GM19328 (cell line): ENCODE data around the gene SH3PXD2A.

ENCODE experiments used
- ATAC-seq: cut with Tn5 transposase; IDR thresholded peaks from one replicate; pipeline ENCODE4 v1.9.1; 2021; ENCODE audit warnings: mild to moderate bottlenecking, moderate library complexity; ENCODE audit not compliant: unreplicated experiment

SH3PXD2A gene

GRCh38 chr10:103834436-103835095 lies 20.8 kb downstream of the SH3PXD2A start:
- ATAC-seq, result no peak

- no peak for ATAC-seq
Observed at GRCh38 chr10:103833731-103834365, 21.5 kb downstream of the SH3PXD2A start.

GRCh38 chr10:103832806-103833205 lies 22.6 kb downstream of the SH3PXD2A start:
- ATAC-seq, result no peak

GRCh38 chr10:103829838-103830465 lies 25.4 kb downstream of the SH3PXD2A start:
- ATAC-seq, result no peak

GRCh38 chr10:103829278-103829677 lies 26.1 kb downstream of the SH3PXD2A start:
- ATAC-seq, result no peak

- ATAC-seq, result no peak
Observed at GRCh38 chr10:103828587-103829197, 26.7 kb downstream of the SH3PXD2A start.

GRCh38 chr10:103828107-103828506 lies 27.3 kb downstream of the SH3PXD2A start:
- ATAC-seq, result no peak

- ATAC-seq, result no peak
Observed at GRCh38 chr10:103826885-103827284, 28.5 kb downstream of the SH3PXD2A start.

- no peak for ATAC-seq
Observed at GRCh38 chr10:103824281-103824680, 31.1 kb downstream of the SH3PXD2A start.

GRCh38 chr10:103823706-103824272 lies 31.6 kb downstream of the SH3PXD2A start:
- no peak for ATAC-seq

GRCh38 chr10:103822800-103823199 lies 32.6 kb downstream of the SH3PXD2A start:
- no peak for ATAC-seq

GRCh38 chr10:103822107-103822716 lies 33.2 kb downstream of the SH3PXD2A start:
- no peak for ATAC-seq

GRCh38 chr10:103820101-103821062 lies 35.0 kb downstream of the SH3PXD2A start:
- no peak for ATAC-seq

- no peak for ATAC-seq
Observed at GRCh38 chr10:103819493-103819892, 35.9 kb downstream of the SH3PXD2A start.

- no peak for ATAC-seq
Observed at GRCh38 chr10:103818765-103819374, 36.5 kb downstream of the SH3PXD2A start.

GRCh38 chr10:103818105-103818504 lies 37.3 kb downstream of the SH3PXD2A start:
- ATAC-seq, result no peak

- ATAC-seq, result no peak
Observed at GRCh38 chr10:103816431-103816830, 38.9 kb downstream of the SH3PXD2A start.

GRCh38 chr10:103814626-103815370 lies 40.6 kb downstream of the SH3PXD2A start:
- no peak for ATAC-seq

GRCh38 chr10:103814105-103814504 lies 41.3 kb downstream of the SH3PXD2A start:
- ATAC-seq, result no peak
